Stimulated activated CD8-positive, alpha-beta memory T cell treated with anti-CD3 and anti-CD28 coated beads, Interleukin-12 subunit alpha, Interleukin-12 subunit beta, amount 100 ng/mL, for 1 hour (primary cell): ENCODE data around the gene ABCG1.

Source experiments
- DNase-seq: peaks from one replicate; pipeline ENCODE4 v3.0.0-alpha.2; 2020; ENCODE audit warnings: low read depth

Gene ABCG1

DNA sequence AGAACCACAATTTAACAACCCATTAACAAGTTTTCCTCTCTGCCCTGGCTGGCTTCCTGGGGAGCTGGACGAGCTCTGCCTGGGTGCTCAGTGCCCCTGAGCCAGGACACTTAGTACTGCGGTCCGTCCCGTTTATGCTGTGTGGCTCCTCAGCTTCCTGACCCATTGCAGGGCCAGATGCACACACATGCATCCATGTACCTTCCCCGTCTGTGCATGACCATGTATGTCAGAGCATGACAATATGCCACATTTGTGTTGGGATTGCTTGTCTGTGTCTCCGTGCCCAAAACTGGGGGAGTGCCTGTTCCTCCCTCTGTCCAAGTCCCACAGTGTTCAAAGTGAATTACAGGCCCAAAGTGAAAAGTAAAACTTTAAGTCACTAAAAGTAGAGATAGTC lies 106.0 kb downstream of the ABCG1 start:
- DNase-seq: no peak

DNA sequence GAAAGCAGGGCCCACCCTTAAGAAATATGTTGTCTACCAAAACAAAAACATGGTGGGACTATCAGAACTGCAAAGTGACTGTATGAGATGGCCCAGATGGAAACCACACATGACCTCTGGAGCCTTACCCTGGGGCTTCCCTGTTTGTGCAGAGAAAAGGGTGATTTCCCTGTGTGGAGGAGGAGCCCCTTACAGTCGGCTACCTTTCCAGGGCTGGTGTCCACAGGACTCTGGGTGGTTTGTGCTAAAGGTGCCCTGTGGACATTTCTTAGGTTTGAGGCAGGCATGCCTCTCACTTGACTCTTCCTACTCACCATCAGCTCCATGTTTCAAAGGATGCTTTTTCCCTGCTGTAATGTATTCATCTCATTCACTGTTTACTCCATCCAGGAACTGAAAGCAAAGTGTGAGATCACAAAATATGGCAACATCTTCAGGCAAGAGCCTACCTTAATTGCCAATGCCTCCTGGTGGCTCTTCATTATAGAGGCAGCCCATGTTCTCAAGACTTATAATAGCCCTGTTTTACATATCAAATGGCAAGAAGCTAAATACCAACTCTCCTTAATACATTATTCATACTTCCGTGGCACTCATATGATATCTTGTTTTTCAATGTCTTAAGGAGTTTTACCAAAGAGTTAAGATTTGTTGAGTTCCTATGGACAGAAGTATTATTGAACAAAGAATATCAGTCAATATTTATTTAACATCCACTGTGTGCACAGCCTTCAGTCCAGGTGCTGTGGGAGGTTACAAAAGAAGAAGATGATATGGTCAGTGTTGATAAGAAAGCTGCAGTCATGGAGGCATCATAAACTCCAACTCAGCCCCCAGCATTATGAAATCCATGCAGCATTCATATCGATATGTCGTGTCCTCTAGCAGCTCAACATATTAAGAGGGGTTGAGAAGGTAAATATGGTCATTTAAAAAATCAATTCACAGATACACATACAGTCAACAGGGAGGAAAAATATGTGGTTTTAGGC lies 111.7 kb downstream of the ABCG1 start:
- DNase-seq: no peak

DNA sequence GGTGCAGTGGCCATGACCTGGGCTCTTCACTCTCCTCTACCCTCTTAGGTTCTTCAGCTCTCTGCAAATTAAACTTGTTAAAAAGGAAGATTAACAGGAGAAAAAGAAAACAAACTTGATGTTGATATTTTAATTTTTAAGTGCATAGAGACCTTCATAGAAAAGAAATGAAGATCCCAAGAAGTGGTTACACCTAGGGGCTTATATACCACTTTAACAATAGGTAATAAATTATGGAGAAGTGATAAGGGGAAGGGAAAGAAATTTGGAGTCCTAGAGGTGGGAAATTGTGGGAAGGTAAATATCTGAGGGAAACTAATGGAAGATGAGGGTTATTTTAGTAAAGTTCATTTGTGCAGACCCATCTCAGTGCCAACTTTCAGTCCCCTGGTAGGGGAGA lies 112.7 kb downstream of the ABCG1 start:
- DNase-seq: no peak

DNA sequence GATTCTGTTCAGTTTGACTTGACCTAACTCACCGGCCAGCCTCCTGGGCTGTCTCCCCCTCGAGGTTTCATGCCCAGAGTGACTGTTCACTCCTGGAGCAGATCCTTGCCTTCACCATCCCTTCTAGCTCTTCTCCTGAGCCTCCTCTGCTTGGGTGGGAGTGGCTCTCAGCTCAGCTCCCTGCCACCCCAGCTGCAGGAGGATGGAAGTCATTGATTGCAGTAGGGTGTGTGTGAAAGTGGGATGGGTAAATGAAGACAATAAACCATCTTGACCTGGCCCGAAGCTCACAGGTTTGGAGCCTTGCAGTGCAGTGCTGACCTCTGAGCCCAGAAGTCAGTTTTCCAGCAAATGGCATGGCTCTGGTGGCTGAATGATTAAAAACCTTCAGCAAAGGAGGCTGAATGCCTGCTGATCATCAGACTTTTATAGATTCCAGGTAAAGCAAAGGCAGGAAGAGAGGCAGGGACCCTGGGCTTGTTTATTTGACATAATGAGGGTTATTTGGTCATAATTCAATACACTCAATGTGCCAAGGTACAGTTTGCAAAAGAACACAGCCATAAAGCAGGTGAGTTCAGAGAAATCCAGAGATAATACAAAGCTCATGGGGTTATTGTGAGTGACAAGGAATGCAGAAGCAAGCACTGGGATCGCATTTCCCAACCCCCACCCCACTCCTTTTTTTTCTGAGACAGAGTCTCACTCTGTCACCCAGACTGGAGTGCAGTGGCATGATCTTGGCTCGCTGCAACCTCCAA lies 113.8 kb downstream of the ABCG1 start:
- no peak for DNase-seq

DNA sequence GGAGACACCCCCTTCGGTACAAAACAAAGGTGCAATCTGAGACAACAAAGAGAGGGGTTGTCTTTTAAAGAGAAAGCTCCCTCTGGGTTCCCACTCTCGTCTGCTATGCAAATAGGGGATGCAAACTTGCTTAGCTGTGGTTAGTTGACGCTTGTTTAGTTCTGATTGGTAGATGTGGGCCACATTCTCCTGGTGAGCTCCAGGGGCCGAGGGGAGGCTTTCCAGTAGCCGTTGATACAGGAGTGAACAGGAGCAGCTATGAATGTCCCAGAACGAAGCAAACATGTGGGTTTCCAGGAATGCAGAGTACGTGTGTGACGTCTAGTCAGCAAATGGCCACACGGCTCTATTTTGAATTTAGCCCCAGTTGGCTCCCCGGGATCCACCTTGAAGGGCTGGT lies 117.1 kb downstream of the ABCG1 start:
- no peak for DNase-seq

DNA sequence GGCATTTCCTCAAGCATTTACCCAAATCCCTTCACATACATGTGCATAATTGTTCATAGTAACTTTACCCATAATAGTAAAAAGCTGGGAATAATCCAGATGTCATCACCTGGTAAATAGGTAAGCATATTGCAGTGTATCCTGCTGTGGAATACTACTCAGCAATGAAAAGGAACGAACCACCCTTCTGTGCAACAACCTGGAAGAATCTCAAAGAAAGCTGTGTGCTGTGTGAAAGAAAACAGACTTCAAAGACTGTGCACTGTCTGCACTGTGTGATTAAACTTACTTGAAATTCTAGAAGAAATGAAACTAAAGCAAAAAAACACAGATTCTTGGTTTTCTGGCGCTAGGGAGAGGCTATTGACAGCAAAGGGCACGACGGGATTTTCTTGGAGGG lies 118.3 kb downstream of the ABCG1 start:
- DNase-seq: no peak

DNA sequence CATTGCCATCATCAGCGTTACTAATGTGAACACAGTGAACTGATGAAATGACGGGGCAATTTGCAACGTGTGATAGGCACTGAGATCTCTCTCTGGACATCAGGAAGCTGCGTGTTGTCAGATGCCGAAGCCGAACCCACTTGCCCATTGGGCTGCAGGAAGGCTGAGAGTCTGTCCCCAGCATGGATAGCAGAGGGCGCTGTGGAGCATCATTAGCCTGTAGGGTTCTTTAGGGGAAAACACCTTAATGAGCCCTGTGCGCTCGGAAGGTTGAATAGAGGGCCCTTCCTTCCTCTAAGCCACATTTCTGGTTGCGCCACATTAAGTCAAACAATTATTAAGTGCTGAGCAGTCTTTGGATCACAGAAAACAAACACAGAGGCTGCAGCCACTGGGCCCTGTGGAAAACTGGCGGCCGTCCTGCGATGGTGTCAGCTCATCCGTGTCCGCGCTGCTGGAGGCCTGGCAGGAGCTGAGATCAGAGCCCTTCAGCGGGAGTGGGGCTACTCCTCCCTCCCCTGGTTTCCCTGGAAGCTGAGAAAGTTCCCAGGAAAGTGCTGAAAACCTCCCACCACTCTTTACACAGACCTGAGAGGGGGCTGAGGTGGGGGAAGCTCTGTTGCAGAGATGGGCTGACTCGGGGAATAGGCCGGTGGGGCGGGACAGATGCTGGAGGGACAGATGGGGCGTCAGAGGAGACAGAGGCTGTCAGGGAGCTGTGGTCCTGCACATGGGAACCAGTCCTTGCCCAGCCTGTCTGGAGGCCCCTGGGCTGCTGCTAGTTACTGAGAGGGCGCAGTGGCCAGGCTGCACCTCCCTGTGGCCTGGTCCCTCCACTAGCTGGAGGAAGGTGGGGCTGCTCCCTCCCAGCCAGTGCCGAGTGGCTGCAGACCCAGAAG lies 119.1 kb downstream of the ABCG1 start:
- peak; percentile 81 for DNase-seq

DNA sequence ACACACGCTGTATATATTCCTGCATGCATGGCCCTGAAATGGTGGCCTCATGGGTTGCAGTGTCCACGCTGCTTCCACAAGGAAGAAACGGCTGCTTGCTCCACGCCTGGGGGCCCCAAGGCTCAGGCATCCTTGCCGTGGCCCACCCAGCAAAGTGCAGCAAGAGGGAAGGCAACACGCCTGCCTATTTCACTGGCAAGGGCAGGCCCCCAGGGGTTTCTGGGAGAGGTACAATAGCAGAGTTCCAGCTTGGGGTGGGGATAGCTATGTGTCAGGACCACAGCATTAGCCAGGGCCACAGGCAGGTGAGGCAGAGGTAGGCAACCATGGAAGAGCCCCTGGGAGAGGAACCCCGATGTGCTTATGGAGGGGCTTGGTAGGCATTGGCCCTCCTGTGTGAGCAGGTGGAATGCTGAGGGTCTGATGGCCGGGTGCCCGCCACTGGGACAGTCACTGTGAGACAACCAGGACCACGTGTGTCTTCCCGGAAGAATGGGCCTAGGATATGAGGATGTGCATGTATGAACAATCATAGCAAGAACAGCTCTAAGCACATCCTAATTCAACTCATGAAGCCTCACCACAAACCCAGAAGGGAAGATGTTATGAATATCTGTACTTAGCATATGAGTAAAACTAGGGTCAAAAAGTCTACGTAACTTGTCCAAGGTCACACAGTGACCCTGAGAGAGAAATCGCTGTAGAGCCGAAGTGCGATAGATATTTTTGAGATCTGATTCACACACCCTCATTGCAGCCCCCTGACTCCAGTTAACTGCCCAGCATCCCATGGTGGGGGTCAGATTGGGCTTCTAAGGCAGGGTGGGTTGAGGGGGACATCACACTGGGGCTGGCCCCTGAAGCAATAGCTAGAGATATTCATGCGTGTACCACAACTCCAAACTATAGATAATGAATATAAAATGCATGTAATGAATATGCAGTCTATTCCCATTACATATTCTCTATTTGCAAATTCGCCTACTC lies 120.1 kb downstream of the ABCG1 start:
- no peak for DNase-seq

DNA sequence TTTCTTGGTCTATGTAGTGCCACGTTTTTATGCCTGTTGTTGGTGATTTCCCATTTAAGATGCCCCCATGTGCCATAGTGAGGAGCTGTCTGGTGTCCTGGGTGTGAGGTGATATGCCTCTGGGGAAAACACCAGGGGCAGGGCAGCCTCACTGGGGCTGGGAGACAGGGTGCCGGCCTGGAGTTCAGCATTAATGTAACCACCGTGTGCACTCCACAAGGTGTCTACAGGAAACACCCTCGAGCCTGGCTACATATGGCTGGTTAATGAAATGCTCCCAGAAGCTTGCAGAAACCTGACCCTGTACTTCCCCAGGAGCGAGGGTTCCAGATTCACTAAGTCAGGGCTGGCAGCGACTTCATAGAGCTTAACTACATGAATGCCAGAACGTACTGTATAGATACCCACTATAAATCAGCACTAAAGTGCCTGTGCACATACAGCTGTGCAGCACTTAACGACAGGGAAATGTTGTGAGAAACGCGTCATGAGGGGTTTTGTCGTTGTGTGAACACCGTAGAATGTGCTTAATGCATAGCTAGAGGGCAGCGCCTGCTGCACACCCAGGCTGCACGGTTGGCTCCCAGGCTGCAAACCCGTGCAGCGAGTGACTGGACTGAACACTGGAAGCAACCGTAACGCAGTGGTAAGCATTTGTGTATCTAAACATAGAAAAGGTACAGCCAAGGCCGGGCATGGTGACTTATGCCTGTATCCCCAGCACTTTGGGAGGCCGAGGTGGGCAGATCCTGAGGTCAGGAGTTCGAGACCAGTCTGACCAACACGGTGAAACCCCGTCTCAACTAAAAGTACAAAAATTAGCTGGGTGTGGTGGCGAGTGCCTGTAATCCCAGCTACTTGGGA lies 121.5 kb downstream of the ABCG1 start:
- DNase-seq: no peak

DNA sequence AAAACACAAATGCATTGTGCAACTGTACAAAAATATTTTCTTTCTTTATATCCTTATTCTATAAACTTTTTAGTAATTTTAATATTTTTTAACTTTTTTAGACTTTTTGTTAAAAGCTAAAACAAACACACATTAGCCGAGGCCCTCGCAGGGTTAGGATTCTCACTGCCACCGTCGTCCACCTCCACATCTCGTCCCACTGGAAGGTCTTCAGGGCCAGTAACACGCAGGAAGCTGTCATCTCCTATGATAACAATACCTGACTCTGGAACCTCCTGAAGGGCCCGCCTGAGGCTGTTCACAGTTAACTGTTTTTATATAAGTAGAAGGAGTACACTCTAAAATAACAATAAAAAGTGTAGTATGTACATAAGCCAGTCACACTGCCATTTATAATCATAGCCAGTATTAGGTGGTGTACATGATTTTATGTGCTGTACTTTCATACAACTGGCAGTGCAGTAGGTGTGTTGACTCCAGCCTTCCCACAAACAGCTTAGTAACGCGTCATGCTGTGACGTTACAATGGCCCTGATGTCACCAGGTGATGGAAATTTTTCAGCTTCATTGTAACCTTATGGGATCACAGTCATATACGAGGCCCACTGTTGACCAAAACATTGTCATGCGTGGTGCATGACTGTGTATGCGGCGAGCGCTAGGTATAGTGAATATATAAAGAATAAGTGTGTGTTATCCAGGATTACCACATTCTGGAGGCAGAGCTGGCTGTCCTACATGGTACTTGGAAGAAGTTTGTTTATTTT lies 123.0 kb downstream of the ABCG1 start:
- no peak for DNase-seq

DNA sequence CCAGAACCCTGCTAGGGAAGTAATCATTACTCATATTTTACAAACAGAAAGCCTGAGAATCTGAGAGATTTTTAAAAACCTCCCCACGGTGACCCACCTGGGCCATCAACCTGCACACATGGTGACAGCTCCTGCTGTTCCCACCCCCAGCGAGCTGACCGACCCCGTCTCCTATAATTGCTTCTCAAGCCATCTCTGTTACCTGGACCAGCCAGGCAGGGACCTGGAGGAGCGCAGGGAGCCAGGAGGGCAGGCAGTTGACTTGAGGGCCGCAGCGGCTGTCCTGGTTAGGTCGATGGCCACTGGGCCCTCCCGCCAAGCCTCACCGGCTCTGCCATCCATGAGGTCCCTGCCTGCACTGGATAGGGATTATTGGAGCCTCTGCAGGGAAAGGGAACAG lies 124.2 kb downstream of the ABCG1 start:
- no peak for DNase-seq

DNA sequence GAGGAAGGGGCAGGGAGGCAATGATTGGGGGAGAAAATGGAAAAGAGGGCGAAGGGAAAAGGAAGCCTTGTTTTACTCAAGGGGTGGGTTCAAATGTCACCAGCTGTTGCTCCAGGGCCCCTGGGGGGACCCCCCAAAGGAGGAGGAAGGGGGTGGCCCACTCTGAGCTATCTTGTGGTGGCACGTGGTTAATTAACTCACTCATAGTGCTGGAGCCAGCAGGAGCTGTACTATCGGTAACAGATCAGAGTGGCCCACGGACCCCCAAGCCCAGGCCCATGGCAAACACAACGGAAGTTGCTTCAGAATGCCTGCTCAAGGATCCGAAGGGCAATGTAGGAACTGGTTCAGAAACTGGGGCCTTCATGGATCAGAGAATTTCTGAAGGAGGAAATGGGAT lies 124.6 kb downstream of the ABCG1 start:
- DNase-seq: no peak

DNA sequence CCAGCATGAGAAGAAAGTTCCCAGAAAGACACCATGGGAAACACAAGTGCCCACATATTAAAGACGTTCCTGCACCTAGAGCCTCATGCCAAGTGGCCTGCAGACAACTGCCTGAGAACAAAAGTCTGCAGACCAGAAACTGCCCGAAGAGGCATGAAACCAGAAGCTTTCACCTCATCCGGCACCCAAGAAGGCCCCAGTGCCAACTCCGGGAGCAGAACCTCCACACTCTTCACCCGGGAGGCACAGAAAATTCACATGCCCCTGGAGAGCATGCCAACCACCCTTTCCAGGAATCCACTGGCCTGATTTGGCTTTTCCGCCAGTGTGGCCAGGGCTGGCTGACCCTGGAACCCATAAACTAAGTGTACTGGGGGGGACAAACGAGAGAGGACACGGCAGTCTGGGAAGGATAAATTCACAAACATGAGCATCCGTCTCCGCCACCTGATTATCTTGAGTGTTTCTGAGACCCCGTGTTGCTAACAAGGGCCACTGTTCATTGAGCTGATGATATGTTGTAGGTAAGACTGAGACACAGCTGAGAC lies 125.1 kb downstream of the ABCG1 start:
- no peak for DNase-seq

DNA sequence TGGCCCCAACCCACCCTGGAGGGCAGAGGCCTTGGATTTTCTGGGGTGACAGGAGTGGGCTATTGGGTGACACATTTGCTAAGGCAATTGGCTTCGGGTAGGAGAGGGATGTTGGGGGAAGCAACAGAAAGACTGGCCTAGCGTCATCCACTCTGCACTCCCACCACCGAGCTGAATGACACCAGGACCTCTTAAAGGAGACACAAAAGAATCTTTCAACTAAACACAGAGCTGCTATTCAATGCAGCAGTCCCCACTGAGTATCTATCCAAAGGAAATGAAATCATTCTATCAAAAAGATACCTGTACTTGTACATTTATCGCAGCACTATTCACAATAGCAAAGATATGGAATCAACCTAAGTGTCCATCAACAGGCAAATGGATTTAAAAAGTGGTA lies 125.7 kb downstream of the ABCG1 start:
- no peak for DNase-seq

DNA sequence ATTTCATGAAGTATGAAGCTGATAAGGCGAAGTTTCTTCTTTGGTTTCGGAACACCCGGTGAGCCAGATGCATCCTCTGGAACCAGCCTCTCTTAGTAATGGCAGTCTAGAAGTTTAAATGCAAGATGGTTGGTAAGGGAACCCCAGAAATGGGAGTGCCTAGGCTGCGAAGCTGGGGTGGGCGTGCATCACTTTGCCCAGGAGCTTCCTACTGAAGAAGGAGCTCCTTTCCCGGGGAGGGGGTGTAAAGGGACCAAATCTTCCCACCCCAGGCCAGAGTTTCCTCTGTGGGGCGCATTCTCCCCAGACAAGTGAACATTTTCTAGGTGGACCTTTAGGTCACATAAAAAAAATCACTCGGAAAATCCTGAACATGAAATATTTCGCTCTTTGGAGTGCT lies 127.5 kb downstream of the ABCG1 start:
- no peak for DNase-seq
